A204.1 (cell line): ENCODE data around the gene GFRA4.

Experiments used
- FAIRE-seq: peaks from 2 replicates; lab custom pipeline; 2012; peaks lifted over from hg19 to GRCh38; lab: Jason Lieb, UNC

The GFRA4 gene

GRCh38 chr20:3663031-3663701 lies at the start of gene GFRA4:
GFRA4 (minus strand) TSS chr20:3663399; CDS start chr20:3663399, 0 bp downstream.
- FAIRE-seq = no peak

- no peak for FAIRE-seq
These were observed 49.2 kb upstream of the GFRA4 start, which contains the start of gene SIGLEC1 for GRCh38 chr20:3712279-3712873. SIGLEC1 (minus strand) TSS chr20:3712600; CDS start chr20:3707128, 5,472 bp downstream.

- no peak for FAIRE-seq
These were observed 48.3 kb upstream of the GFRA4 start for GRCh38 chr20:3711484-3711941.

GRCh38 chr20:3710703-3711483 lies 47.7 kb upstream of the GFRA4 start:
- FAIRE-seq = no peak

GRCh38 chr20:3710011-3710466 lies 46.8 kb upstream of the GFRA4 start:
- FAIRE-seq = no peak

GRCh38 chr20:3707508-3707899 lies 44.3 kb upstream of the GFRA4 start:
- no peak for FAIRE-seq

- no peak for FAIRE-seq
These were observed 43.7 kb upstream of the GFRA4 start for GRCh38 chr20:3706774-3707507.

- FAIRE-seq = no peak
These were observed 43.0 kb upstream of the GFRA4 start for GRCh38 chr20:3705970-3706739.

GRCh38 chr20:3705491-3705969 lies 42.3 kb upstream of the GFRA4 start:
- no peak for FAIRE-seq

- FAIRE-seq = no peak
These were observed 40.9 kb upstream of the GFRA4 start for GRCh38 chr20:3704087-3704486.

GRCh38 chr20:3702611-3703391 lies 39.6 kb upstream of the GFRA4 start:
- no peak for FAIRE-seq

GRCh38 chr20:3701061-3701998 lies 38.1 kb upstream of the GFRA4 start:
- no peak for FAIRE-seq

- no peak for FAIRE-seq
These were observed 35.8 kb upstream of the GFRA4 start for GRCh38 chr20:3699037-3699436.

- FAIRE-seq = no peak
These were observed 35.4 kb upstream of the GFRA4 start for GRCh38 chr20:3698591-3699001.

- no peak for FAIRE-seq
These were observed 34.5 kb upstream of the GFRA4 start for GRCh38 chr20:3697588-3698305.

GRCh38 chr20:3696745-3697587 lies 33.8 kb upstream of the GFRA4 start:
- FAIRE-seq = no peak

GRCh38 chr20:3696200-3696599 lies 33.0 kb upstream of the GFRA4 start:
- no peak for FAIRE-seq

GRCh38 chr20:3694864-3695263 lies 31.7 kb upstream of the GFRA4 start:
- FAIRE-seq = no peak
